GDM1 (cell line): ENCODE data around the gene ZDHHC4.

ENCODE experiments used
- DNase-seq: peaks from one replicate; lab custom pipeline; 2025; lab: John Stamatoyannopoulos, UW

Gene ZDHHC4

GRCh38 chr7:6636741-6637543 is 59.7 kb downstream of the ZDHHC4 start, which contains the start of gene ZNF316:
ZNF316 (plus strand) TSS chr7:6637318; CDS start chr7:6642410, 5,092 bp downstream.
- peak; percentile 48 for DNase-seq

GRCh38 chr7:6637544-6638229 is 60.4 kb downstream of the ZDHHC4 start:
- peak; percentile 47 for DNase-seq
